Hematopoietic multipotent progenitor cell treated with erythropoietin and hydrocortisone succinate and interleukin-3 and kit ligand, for 15 days (in vitro differentiated cells): ENCODE measurements around the gene NUDT14.

Experiments
- DNase-seq: peaks from one replicate; pipeline ENCODE4 v3.0.0-alpha.2; 2015; ENCODE audit warnings: low spot score

The NUDT14 gene

GRCh38 chr14:105146181-105146975 lies 34.7 kb downstream of the NUDT14 start:
- DNase-seq: no peak

GRCh38 chr14:105145381-105146180 lies 35.5 kb downstream of the NUDT14 start:
- DNase-seq: no peak

GRCh38 chr14:105144666-105145380 lies 36.3 kb downstream of the NUDT14 start:
- no peak for DNase-seq

GRCh38 chr14:105144026-105144665 lies 37.0 kb downstream of the NUDT14 start:
- no peak for DNase-seq

- no peak for DNase-seq
These were observed 37.6 kb downstream of the NUDT14 start for GRCh38 chr14:105143451-105144025.

GRCh38 chr14:105142651-105143450 lies 38.3 kb downstream of the NUDT14 start:
- no peak for DNase-seq

- no peak for DNase-seq
These were observed 39.4 kb downstream of the NUDT14 start for GRCh38 chr14:105141486-105142281.

GRCh38 chr14:105141026-105141425 lies 40.1 kb downstream of the NUDT14 start:
- DNase-seq: no peak

GRCh38 chr14:105140581-105140980 lies 40.5 kb downstream of the NUDT14 start:
- DNase-seq: no peak

- no peak for DNase-seq
These were observed 41.3 kb downstream of the NUDT14 start for GRCh38 chr14:105139831-105140239.

GRCh38 chr14:105139212-105139825 lies 41.8 kb downstream of the NUDT14 start:
- no peak for DNase-seq

- DNase-seq: no peak
These were observed 42.5 kb downstream of the NUDT14 start for GRCh38 chr14:105138551-105139111.

- DNase-seq: no peak
These were observed 43.0 kb downstream of the NUDT14 start for GRCh38 chr14:105138021-105138541.

- DNase-seq: no peak
These were observed 43.6 kb downstream of the NUDT14 start for GRCh38 chr14:105137481-105138020.

GRCh38 chr14:105136401-105137322 lies 44.5 kb downstream of the NUDT14 start:
- DNase-seq: no peak

GRCh38 chr14:105135700-105136395 lies 45.3 kb downstream of the NUDT14 start:
- DNase-seq: no peak
